ENCODE data around the gene SCARB1.

The SCARB1 gene

GRCh38 chr12:124740691-124741137, 123.0 kb downstream of the SCARB1 start:
- no peak for DNase-seq

GRCh38 chr12:124739953-124740561, 123.6 kb downstream of the SCARB1 start:
- DNase-seq: no peak

GRCh38 chr12:124738636-124739467, 124.8 kb downstream of the SCARB1 start:
- DNase-seq: no peak

- no peak for DNase-seq
Measured at GRCh38 chr12:124737772-124738635, 125.7 kb downstream of the SCARB1 start.

- DNase-seq: no peak
Measured at GRCh38 chr12:124737040-124737419, 126.6 kb downstream of the SCARB1 start.

- DNase-seq: no peak
Measured at GRCh38 chr12:124736115-124737039, 127.3 kb downstream of the SCARB1 start.

- no peak for DNase-seq
Measured at GRCh38 chr12:124734224-124734788, 129.4 kb downstream of the SCARB1 start.

- DNase-seq: no peak
Measured at GRCh38 chr12:124733086-124733485, 130.6 kb downstream of the SCARB1 start.

- DNase-seq: no peak
Measured at GRCh38 chr12:124732275-124733075, 131.2 kb downstream of the SCARB1 start.

GRCh38 chr12:124731869-124732268, 131.8 kb downstream of the SCARB1 start:
- DNase-seq: no peak

- no peak for DNase-seq
Measured at GRCh38 chr12:124730455-124730932, 133.2 kb downstream of the SCARB1 start.

- no peak for DNase-seq
Measured at GRCh38 chr12:124727922-124728321, 135.7 kb downstream of the SCARB1 start.

GRCh38 chr12:124727264-124727800, 136.3 kb downstream of the SCARB1 start:
- DNase-seq: no peak

Measured in cortex of kidney (tissue), 1 donor.